Activated T-cell treated with anti-CD3 and anti-CD28 coated beads for 48 hours (primary cell): ENCODE measurements around the gene SLC24A5.

Experiments
- DNase-seq: peaks from one replicate; pipeline ENCODE4 v3.0.0-alpha.2; 2020; ENCODE audit warnings: low read depth

SLC24A5 gene

GRCh38 chr15:48112242-48112641 is 8.5 kb upstream of the SLC24A5 start:
- DNase-seq, result no peak

GRCh38 chr15:48119277-48119676 is 1.5 kb upstream of the SLC24A5 start:
- DNase-seq, result no peak

- DNase-seq, result no peak
Observed at GRCh38 chr15:48121849-48122248, 1.1 kb downstream of the SLC24A5 start.

GRCh38 chr15:48126667-48127355 is 6.0 kb downstream of the SLC24A5 start:
- no peak for DNase-seq

DNA sequence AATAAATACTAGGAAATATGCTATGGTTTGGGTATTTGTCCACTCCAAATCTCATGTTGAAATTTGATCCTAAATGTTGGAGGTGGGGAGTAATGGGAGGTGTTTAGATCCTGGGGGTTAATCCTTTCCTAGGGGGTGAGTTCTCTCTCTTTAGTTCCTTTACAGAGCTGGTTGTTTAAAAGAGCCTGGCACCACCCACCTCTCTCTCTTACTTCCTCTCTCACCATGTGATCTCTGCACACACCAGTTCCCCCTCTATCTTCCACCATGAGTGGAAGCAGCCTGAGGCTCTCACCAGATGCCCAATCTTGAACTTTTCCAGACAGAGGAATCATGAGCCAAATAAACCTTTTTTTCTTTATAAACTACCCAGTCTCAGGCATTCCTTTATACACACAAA is 10.5 kb downstream of the SLC24A5 start:
- DNase-seq, result no peak

DNA sequence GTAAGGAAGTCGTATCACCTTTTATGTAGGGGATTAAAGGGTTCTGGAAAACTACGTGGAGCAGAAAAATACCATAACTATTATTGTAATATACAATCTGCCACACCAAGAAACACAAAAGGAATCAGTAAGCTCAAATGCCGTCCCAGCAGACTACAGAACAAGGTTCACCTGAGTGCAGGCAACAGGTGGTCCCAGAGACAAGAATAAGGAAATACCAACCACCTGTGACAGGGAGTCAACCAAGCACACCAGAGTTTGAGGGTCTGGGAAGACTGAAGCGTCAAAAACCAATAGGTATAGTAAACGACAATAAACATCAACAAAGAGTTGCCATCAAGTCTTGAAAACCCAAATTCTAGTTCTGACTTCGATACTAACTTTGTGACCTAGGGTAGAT is 12.1 kb downstream of the SLC24A5 start:
- no peak for DNase-seq

DNA sequence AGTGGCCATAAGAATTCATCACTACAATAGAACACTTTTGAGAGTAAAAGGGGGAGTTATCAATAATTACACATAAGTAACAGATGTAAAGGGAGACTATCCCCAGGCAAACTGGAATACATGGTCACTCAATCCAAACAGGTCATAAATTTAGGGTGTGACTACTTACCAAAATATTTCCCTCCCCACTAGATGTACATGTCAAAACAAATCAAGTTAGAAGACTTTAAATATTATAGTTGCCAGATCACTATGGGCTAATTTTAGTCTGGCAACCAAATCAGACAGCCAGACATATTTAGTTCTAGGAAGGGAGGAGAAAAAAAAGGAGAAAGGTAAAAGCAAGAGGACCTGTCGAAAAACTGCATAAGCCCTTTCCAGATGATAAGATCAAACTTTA is 23.1 kb downstream of the SLC24A5 start:
- DNase-seq, result no peak

DNA sequence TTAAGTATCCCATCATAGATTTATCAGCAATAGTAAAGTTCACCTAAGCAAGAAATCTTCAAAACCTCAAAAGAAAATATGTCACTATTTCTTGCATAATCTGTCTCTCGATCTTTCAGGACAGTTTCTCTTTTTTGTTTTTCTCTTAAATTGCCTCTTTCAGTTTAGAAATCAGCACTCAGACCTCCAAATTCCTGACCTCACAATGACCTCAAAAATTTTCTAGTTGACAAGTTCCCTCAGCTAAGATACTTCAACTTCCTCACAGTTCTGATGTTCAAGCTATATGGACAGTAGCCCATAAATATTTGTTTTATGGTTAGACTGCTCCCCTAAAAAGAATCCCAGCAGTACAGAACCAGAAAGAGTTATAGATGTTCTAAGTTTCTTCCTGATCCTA is 24.1 kb downstream of the SLC24A5 start:
- no peak for DNase-seq

DNA sequence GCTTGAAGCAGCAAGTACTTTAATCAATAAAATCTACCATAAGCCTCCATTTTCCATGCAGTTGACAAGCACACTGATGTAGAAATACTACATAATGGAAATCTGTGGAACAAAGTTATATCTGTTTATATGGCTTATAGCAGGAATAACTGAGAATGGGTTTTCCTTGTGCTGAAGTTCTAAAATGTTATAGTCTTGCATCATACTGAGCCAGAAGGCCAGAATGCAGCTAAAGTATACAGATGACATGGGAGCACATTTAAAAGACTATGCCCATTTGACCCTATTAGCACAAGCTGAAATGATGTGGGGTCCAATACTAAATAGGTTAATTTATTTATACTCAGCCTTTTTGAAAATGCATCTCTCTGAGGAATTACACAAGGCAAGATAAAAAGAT is 25.1 kb downstream of the SLC24A5 start:
- DNase-seq, result no peak

DNA sequence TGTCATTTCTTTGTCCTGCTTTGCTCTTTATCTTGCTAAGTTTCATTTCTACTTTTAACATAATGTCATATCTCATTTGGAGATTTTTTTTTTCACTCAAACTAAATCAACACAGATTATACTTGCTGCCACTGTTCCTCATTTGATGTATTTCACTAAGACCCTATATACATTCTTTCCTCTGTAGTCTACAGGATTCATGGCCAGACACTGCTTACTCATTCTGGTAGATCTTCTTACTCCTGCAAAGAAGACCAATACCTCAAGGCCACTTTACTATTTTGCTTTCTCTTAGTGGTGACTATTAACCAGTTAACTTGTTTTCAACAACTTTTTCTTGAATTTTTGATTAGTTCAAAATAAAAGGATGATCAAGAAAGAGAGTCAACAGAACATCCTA is 26.6 kb downstream of the SLC24A5 start:
- DNase-seq, result no peak

- DNase-seq, result no peak
Observed at GRCh38 chr15:48149858-48150257, 29.1 kb downstream of the SLC24A5 start.

GRCh38 chr15:48153526-48153925 is 32.7 kb downstream of the SLC24A5 start:
- no peak for DNase-seq

DNA sequence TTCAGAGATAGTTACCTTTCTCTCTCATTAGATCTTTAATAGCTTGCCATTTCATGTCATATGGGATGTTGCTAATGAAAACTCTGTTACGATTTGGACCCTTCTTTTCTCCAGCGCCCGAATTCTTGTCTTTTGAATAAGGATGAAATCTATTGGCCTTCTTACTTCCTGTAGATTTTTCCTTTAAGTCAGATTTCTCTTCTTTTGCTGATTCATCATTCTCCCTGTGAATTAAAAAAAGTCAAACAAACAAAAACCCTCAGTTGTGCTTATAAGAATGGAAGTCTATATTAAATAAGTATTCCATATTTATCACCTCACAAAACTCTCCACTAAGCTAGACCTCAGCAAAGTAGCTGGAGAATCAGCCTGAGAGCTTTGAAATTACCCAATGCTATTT is 47.8 kb downstream of the SLC24A5 start:
- DNase-seq, result no peak

GRCh38 chr15:48170981-48171380 is 50.2 kb downstream of the SLC24A5 start:
- DNase-seq, result no peak

DNA sequence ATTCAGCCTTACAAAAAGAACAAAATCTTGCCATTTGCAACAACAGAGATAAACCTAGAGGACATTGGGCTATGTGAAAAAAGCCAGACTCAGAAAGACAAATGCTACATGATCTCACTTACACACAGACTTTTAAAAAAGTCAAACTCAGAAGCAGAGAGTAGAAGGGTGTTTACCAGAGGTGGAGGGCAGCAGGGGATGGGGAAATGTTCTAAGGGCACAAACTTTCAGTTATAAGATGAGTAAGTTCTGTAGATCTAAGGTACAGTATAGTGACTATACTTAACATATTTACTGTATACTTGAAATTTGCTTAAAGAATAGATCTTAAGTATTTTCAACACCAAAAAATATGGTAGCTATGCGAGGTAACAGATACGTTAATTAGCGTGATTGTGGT is 54.3 kb downstream of the SLC24A5 start:
- no peak for DNase-seq

DNA sequence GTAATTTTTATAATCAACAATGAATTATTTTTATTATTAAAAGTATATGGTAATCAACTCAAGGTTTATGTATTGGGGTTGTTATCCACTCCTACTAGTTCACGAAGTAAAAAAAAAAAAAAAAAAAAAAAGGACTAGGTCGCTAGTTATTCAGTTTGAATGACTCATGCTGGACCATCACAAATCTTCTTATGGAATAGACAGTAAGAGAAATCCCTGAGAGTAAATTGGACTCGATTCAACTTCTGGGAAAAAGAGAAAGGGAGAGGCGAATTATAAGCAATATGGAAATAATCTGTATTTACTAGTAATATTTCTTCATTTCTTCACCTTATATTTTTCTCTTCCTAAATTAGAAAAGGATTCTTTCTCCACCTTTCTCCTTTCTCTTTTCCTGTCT is 55.3 kb downstream of the SLC24A5 start:
- DNase-seq, result no peak

DNA sequence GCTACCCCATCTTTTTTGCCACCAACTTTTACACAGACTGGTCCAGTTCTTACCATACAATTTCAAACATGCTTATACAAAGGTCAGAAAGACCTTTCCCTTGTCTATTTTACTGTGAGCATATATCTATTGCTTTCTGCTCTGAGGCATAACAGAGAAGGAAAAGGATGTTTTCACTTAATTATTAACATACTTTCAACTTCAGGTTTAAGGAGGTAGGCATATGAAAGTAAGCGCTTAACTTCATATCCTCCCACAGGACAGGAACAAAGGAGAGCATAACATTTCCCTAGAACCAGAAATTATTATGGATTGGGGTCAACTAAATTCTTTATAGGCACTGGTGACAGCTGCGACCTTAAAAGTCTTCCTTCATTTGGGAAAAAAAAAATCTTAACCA is 56.2 kb downstream of the SLC24A5 start:
- DNase-seq, result no peak

GRCh38 chr15:48177383-48177765 is 56.6 kb downstream of the SLC24A5 start:
- no peak for DNase-seq

DNA sequence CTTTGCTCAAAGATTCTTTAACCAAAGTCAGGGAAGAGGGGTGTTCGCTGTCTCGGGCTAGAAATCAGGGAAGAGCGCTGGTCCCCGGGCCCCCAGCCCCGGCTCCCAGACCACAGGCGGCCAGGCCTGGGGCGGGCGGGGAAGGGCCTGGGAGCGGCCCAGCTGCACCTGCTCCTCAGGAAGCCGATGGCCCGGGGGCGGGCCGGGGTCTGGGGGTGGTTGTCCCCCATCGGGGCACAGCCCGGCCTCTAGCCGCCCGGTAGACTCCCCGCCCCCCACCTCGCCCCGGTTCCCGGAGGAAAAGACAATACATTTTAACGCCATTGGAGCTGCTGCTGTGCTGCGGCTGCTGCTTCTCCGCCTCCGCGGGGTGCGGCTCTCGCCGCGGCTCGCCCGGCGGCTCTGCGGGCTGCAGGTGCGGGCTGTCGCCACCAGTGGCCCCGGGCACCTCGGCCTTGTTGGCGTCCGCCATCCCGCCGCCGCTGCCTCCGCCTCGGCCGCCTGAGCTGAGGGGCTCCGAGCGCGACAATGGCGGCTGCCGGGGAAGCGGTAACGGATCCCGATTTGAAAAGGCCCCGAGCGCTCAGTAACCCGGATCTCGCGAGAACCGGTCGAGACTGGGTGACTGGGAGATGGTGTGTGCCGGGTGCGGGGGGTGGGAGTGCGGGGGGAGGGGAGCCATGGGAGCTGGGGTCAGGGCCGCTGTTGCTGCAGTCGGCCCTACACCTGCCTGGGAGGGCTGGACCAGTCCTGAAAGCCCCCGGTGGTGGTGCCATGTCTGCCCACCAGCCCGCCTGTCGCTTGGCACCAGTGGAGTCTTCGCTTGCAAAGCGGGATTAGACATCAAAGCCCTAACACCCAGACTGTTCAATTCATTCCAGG is 57.2 kb downstream of the SLC24A5 start, which contains the start of gene MYEF2:
MYEF2 (minus strand) TSS at position 530 of the 882 bp plus-strand sequence; CDS start at position 472, 58 bp downstream.
- peak; percentile 62 for DNase-seq

DNA sequence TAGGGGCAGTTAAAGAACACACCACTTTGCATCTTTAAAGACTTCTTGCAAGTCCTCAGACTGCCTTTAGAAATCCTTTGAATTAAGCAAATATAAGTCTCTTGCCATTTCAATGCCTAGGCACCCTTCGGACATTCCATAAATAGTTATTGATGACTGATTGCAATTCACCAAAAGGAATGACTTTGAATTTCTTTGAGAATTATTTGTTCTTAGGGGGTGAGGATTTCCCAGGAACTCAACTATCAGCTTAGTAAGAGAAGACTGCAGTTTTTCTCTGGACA is 57.8 kb downstream of the SLC24A5 start:
- DNase-seq, result no peak

- no peak for DNase-seq
Observed at GRCh38 chr15:48182749-48183148, 62.0 kb downstream of the SLC24A5 start.

DNA sequence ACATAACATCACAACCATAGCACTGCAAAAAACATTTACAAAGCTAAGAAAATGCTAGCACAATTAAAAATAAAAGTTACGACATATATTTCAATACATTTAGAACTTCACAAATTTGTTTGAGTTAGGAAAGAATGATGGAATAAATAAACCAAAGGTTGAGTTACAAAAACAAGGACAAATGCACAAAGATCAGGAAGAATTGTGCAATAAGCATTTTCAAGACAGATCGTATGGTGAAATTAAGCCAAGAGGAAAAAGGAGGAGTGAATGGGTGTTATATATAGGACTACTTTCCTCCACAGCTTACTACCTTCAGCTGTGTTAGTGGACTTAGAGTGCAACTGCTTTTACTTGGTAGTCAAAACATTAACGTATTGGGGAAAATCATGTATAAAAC is 64.7 kb downstream of the SLC24A5 start:
- no peak for DNase-seq

- DNase-seq, result no peak
Observed at GRCh38 chr15:48186271-48186670, 65.5 kb downstream of the SLC24A5 start.
